ENCODE results near the gene CMIP.

The CMIP gene

DNA sequence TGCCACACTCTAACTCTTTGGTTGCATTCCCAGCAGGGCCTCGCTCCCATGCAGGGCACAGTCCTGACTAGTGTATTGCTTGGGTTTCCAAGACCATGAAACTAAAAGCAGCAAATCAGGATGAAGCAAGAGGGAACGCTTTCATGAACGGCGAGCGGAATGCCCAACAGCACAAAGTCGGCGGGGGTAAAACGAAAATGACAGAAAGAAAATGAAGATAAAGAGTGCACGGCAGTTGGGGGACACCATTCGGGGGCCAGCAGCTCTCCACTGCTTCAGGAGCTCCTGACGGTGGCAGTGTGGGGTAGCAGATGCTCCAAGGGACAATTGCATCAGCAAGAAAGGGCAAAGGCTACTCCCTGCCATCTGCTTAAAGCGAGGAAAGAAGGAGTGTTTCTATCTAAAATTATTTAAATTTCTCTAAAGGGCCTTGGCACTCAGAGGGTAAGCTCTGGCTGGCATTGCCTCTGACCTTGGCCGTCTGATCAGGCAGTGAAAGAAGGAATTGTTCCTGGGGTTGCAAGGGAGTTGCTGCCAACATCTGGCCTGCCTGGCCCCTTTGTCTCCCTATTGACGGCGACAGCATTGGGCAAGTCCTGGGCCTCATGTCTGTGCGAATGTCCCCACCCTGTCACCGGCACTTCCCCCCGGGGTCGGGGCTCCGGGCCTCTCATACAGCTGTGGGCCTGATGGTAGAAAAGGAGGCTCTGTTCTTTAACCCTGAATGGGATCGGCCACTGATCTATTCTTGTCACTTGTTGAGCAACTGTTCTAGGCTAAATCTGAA is 138.2 kb downstream of the CMIP start:
- no peak for DNase-seq (ENCODE audit: low read depth in 3 of 3)

DNA sequence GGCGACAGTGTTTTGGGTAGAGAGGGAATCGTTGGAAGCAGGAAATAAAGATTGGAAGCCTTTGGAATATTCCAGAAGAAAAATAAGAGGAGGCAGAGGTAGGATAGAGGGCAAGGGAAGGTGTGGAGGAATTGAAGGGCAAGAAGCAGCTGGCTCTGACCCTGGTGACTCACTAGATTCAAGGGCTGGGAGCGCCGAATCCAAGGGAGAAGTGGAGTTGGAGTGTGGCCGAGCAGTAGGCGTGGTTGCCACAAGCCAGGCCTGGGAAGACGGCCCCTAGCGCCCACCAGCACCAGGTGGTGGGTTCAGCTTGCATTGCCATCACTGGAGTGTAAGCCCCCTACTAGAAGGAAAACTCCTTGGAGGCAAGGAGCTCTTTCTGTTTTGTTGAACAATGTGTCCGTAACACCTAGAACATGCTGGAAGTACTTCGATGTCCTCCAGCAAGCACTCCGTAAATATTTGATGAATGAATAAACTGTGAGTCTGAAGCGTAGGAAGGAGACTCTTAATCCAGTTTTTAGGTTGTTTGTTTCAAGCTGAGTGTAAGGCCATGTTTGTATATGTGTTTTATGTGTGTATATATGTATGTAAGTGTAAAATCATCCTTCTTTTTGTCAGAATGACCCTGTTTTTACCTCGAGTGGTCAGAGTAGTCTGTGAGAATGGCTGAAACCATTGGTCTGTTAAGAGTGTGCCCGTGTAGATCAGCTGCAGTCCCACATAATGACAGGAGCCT is 139.5 kb downstream of the CMIP start:
- no peak for DNase-seq (ENCODE audit: low read depth in 3 of 3)

DNA sequence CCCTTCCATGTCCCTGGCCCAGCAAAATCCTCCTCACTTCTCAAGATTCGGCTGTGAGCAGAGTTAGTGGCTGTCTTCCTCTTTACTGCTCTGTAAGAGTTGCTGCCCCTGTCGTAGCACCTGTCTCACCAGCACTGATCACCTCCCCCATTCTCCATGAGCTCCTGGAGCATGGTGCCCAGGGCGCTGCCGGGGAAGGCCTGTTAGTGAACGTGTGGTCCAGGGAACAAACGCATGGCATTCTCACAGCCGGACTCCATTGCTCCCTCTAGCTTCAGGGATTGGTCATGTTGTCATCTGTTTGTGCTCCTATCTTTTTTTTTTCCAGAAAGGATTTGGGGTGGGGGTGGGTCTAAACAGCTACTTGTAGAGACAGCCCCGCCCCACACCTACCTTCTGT is 141.2 kb downstream of the CMIP start:
- no peak for DNase-seq (ENCODE audit: low read depth in 3 of 3)

DNA sequence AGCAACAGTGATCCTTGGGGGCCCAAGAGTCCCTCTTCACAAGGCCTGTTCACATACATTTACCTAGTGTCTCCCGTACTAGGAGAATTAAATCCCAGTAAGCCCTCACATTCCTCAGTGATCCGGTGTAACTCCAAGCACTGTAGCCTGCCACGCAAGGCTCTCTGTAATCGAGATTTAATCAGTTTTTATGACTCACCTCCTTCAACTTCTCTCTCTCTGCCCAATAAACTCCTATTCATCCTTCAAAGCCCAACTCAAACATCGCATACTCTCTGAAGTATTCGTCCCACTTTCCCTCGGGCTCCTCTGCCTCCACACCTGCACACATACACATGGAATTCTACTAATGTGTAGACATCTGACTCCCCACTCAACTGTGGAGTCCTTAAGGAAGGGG is 141.8 kb downstream of the CMIP start:
- DNase-seq (ENCODE audit: low read depth in 3 of 3) = no peak

DNA sequence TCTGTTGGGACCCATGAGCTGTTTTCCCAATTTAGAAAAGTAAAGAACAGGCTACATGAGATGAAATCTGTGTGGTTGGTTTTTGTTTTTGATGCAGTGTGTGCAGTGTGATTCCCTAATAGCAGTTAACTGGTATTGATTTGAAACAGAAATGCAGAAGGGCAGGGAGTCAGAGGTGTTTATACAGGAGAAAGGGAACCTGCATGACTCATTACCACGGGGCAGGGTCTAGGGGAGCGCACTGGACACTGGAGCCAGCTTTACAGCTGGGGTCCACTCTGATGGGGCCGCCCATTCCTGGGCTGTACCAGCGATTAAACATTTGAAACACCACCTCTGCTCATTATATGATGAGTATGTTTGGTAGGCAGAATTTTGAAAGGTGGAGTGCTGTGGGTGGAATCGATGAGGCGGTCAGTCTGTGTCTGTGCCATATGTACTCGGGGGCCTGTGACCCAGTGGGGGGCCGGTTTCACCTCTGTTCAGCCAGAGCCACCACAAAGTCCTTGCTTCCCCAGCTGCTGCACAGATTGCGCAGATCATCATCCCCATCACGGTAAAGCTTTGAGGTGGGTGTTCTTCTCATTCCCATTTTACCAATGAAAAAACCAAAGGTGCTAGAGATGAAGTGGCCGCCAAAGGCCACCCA is 142.5 kb downstream of the CMIP start:
- DNase-seq (ENCODE audit: low read depth in 3 of 3) = no peak

DNA sequence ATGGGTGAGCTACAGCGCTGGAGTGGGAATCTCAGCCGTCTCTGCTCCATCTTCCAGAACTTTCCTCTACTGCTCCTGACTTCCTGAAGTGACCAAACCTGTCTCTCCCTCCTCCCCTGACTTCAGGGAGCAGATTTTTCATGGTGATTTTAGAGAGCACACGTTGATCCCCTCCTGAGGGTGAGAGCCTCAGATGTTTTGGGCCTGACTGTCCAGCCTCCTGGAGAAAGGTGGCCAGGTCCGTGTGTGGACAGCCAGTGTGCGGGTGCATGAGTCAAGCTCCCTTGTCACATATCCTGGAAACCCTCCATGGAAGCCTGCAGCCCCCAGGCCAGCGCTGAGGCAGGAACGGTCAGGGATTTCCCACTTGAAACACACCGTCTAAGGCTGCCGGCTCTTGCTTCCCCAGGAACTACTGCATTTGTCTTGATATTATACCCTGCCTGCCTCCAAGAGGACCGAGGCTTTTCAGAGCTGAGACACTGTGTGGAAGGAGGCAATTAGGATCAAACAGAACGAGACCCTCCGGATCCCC is 143.1 kb downstream of the CMIP start:
- DNase-seq (ENCODE audit: low read depth in 3 of 3) = no peak

DNA sequence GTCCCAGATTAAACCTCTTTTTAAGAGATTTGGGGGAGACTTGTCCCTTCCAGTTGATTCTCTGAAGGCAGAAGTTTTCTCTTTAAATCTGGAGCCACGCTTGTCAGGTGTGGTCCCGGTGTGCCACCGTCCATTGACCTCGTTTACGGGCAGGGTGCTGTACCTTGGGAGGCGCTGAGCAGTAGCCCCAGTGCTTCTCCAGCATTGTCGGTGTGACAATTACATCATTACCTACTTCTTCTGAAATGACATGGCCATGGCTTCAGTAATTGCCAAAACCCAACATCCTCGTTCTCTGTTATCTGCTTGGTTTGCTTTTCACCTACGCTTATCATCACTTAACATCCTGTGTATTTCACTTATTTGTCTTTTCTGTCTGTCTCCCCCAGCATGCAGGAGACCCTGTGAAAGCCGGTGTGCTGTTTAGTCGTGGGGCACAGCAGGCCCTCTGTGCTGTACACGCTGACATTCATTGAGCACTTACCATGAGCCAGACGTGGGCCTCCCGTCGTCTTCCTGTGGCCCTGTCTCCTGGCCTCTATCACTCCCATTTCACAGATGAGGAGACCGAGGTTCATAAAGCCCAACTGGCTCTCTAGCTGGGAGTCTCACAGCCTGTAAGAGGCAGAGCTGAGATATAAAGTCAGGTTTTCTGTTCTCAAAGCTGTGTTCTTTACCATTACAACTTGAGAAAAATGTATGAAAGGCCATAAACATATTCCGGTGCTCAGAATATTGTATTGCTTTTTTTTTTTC is 143.9 kb downstream of the CMIP start:
- DNase-seq (ENCODE audit: low read depth in 3 of 3) = no peak

DNA sequence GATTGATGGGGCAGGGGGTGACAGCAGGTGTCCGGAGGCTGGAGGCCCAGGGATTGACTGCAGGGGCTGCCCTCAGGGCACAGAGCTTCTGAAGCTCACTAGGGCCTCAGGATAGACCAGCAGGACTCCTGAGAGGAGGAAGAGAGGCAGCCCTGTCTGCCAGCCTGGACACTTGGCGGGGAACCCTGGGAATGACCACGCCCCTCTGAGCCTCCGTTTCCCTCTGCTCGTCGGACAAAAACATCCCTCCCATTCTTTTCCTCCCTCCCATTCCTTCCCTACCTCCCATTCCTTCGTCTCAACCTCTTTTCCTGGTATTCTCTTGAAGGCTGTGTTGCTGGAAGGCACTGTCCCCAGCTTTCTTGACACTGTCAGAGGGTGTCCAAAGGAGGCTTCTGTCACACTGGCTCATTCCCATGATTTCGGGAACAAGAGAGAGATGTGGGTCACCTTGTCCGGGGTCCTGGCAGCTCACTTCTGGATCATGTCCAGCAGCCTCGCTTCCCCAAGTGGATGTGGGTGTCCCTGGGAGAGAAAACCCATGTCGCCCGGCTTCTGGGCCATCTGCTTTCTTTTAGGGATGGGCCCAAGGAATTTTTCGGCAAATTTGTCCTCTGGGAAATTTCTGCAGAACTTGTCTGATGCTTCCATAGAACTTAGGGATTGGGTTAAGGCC is 145.5 kb downstream of the CMIP start:
- no peak for DNase-seq (ENCODE audit: low read depth in 3 of 3)

DNA sequence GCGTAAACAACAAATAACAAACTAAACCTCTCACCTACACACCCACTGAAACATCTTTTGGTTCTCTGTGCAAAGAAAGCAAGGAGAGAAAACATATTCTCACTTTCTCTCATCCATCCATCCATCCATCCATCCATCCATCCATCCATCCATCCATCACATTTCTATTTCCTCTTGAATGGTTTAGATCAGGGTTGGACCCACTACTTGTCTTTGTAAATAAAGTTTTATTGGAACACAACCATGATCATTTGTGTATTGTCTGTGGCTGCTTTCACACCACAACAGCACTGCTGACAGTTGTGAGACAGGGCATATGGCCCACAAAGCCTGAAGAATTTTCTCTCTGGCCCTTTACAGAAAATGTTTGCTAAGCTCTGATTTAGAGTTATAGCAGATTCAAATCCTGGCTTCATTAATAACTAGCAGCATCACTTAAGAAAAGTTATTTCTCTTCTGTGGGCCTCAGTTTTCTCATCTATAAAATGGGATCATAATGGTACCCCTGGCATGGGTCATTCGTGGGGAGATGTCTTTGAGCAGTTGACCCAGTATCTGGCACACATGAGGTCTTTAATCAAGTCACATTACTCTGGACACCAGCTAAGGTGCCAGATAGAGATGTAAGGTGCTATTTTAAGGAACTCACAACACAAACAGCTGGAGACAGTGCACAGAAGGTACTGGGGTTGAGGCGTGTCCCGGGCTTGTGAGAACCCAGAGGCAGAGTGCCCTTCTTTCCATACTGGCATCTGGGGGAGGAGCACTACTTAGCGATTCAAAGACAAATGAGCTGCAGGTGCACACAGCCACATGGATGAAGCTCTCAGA is 146.3 kb downstream of the CMIP start:
- DNase-seq (ENCODE audit: low read depth in 3 of 3) = no peak

DNA sequence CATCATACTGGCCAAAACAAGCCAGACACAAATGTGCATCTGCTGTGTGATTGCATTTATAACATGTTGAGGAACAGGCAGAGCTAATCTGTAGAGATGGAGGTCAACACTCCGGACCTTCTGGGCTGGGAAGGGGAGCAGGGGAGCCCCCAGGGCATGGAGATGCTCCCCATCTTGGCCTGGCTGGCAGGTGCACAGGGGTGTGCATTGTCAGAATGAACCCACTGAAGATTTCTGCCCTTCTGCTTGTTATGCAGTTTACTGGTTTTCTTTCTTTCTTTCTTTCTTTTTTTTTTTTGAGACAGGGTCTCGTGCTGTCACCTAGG is 146.9 kb downstream of the CMIP start:
- no peak for DNase-seq (ENCODE audit: low read depth in 3 of 3)

DNA sequence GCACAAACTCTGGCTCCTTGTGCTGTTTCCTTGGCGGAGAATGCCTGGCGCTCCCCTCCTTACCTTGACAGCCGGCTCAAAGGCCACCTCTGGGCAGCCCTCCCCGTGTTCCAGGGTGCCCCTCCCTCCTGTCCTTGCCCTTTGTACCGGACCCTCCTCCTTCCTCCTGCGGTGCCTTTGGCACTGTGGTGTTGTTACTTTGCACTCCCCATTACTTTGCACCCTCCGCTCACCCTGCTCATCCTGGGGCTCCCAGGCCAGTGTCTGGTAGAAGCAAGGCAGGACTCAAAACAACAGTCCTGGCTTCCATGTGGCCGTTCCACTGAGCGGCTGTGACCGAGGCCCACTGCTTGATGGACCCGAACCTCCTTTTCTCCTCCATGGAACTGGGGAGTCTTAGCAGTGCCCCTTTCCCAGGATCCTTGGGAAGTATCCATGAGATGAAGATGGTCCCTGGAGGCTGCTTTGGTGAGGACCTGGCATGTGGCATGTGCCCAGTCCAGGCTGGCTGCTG is 147.8 kb downstream of the CMIP start:
- DNase-seq (ENCODE audit: low read depth in 3 of 3) = no peak

DNA sequence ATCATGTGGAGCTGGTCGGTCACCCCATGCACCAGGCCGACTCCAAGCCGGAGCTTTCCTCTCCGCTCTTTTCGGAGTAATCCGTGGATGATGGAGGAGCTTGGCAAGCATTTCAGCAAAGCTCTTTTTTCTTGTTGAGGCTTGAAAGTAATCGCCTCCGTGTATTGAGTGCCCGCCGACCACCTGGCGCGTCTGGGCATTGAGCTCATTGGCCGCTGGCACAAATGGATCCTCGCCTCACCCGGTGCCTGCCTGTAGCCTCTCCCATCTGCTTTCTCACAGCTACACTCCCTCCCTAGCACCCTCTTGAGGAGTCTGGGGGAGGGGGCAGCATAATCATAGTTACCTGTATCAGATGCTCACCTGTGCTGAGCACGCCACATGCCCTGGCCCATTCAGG is 148.9 kb downstream of the CMIP start:
- DNase-seq (ENCODE audit: low read depth in 3 of 3) = no peak

DNA sequence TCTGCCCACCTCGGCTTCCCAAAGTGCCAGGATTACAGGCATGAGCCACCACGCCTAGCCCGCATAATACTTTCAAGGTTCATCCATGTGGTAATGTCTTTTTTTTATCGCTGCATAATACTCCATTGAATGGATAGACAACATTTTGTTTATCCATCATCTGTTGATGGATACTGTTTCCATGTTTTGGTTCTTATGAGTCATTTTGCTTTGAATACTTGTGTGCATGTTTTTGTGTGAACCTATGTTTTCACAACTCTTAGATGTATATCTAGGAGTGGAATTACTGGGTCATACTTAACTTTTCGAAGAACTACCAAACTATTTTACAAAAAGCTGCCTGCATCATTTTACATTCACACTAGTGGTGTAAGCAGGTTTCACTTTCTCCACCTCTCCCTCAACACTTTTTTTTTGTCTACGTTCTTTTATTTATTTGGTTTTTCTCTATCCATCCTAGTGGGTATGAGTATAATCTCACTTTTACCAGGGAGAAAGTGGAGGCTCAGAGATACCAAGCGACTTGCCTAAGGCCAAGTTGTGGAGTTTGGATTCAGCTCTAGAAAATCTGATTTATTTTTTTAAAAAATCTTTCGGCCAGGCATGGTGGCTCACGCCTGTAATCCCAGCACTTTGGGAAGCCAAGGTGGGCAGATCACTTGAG is 151.2 kb downstream of the CMIP start:
- DNase-seq (ENCODE audit: low read depth in 3 of 3) = no peak

DNA sequence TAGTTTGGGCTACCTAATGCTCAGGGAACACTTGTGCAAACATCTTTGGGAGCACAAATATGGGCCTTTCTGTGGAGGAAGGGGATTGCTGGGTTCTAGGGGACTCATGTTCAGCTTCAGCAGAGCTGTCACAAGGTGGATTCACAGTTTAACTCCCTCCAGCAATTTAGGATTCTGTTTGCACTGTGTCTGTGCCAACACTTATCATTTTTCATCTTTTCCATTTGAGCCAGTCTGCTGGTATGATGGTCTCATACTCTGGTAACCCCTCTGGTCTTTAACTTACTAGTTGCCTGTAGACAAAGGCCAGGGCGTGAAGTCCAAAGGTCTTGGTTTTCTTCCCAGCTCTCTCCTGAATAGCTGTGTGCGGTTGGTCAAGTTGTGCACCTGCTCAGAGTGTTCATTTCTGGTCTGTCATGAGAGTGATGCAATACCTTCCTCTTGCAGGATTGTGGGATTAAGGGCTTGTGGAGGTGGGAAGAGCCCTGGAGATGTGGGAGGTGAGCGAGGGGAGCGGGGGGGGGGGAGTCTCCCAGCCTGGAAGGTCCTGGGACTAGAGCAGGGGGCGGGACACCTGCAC is 152.6 kb downstream of the CMIP start:
- DNase-seq (ENCODE audit: low read depth in 3 of 3) = no peak

DNA sequence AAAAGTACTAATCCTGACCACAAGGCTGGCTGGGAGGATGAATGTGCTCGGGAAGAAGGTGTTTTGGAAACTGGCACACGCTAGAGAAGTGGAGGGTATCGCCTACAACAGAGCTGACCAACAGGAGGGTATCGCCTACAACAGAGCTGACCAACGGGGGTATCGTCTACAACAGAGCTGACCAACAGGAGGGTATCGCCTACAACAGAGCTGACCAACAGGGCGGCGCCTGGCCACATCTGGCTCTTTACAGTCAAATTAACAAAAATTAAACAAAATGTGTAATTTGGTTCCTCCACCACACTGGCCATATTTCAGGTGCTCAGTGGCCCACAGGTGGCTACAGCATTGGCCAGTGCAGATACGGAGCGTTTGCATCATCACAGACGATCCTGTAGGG is 153.5 kb downstream of the CMIP start:
- DNase-seq (ENCODE audit: low read depth in 3 of 3) = no peak

DNA sequence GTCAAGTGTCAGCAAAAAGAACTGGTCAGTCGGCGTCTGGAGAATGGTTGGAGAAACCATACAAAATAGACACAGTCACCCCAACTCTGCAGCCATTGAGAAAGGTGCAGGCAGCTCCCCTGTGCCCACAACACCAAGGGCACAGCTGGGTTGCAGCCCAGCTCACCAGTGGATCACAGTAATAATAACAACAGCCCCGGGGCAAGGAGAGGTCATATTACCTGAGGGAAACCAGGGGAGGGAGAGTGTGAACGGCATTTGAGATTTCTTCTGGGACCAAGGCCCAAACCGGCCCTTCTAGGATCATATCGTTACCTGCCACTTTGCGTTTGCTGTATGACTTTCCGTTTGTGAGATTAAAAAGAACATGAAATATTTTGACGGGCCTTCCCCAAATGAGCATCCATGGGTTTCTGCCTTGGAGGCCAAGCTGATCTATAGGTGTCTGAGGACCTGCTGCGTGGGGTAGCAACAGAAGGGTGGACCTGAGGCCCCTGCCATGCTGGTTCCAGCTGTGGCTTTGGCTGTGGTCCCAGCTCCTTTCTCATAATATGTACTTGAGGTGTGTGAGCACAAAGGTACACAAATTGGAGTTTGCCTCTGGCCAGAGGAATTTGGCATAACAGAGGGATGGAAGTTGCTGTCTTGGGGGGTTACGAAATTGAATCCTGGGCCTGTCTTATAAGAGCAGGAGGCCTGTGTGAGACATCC is 154.6 kb downstream of the CMIP start:
- DNase-seq (ENCODE audit: low read depth in 3 of 3) = no peak

DNA sequence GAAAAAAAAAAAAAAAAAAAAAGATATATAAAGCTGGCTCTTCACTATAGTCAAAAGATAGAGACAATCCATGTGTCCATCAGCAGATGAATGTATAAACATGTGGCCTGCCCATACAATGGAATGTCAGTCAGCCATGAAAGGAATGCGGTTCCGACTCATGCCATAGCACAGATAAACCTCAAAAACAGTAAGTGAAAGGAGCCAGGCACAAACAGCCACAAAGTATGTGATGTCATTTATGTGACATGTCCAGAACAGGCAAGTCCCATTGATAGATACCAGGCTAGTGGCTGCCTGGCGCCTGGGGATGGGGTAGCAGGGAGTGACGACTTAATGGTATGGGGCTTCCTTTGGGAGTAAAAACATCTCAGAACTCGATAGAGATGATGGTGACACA is 155.7 kb downstream of the CMIP start:
- no peak for DNase-seq (ENCODE audit: low read depth in 3 of 3)

DNA sequence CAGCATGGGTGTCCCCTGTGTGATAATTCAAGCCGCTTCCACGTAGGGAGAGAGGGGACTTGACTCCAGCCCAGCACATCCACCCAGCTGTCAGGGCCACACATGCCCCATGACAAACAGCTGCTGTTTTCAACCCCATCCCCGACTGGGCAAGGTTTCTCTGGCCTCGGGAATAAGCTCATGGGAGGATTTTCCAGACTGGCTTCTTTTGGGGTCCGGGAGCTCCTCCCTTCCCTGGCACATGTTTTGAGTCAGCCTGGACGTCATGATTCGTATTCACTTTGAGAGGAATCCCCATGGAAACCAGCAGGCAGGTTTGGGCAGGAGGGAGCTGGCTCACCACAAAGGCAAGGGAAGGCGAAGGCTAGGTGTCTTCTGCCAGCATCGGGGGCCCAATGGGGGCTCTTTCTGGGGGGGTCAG is 156.4 kb downstream of the CMIP start:
- DNase-seq (ENCODE audit: low read depth in 3 of 3) = no peak

All from stimulated activated CD4-positive, alpha-beta T cell treated with anti-CD3 and anti-CD28 coated beads, TNF-alpha, amount 100 ng/mL, for 4 hours (primary cell).